Activated CD8-positive, alpha-beta T cell treated with anti-CD3 and anti-CD28 coated beads for 36 hours (primary cell): ENCODE results near the gene FSCN2. TPM values are rescaled to one million over a fixed set of nuclear protein-coding genes. Genes with fewer than 3 reads are reported as not detected.

Experiments used
- ATAC-seq: fragments of 200-7000 bp; cut with Tn5 transposase; one replicate; pipeline ENCODE4 v1.10.0; 2021; ENCODE audit warnings: mild to moderate bottlenecking, moderate library complexity
- CTCF ChIA-PET: fragments of 350-600 bp; sonication (Branson Sonifier 250); formaldehyde crosslinking; loops from one replicate; lab custom pipeline; 2021; ENCODE audit warnings: antibody characterized with exemption; lab: Charles Lee
- POLR2A ChIA-PET: fragments of 350-600 bp; sonication (Branson Sonifier 250); formaldehyde crosslinking; loops from one replicate; lab custom pipeline; 2021; ENCODE audit warnings: antibody characterized with exemption; lab: Charles Lee
- DNase-seq: peaks from one replicate; pipeline ENCODE4 v3.0.0-alpha.2; 2020
- H3K27ac Mint-ChIP-seq: one replicate; pipeline ENCODE4 v1.8.0; 2021; ENCODE audit warnings: mild to moderate bottlenecking, mixed read lengths
- H3K27me3 Mint-ChIP-seq: one replicate; pipeline ENCODE4 v1.8.0; 2021; ENCODE audit warnings: mixed read lengths
- H3K36me3 Mint-ChIP-seq: one replicate; pipeline ENCODE4 v1.8.0; 2021; ENCODE audit warnings: low read depth, mixed read lengths
- H3K4me1 Mint-ChIP-seq: one replicate; pipeline ENCODE4 v1.8.0; 2021; ENCODE audit warnings: low read depth, mixed read lengths
- H3K4me3 Mint-ChIP-seq: one replicate; pipeline ENCODE4 v1.8.0; 2021; ENCODE audit warnings: mild to moderate bottlenecking, moderate library complexity, mixed read lengths
- H3K9me3 Mint-ChIP-seq: one replicate; pipeline ENCODE4 v1.8.0; 2021; ENCODE audit warnings: mixed read lengths
- intact Hi-C: fragments of 100-400 bp; cut with micrococcal nuclease; formaldehyde crosslinking; loops from one replicate; pipeline ENCODE4 v1.10.0; 2022
- total RNA-seq, 2 experiments: library from RNA; stranded (reverse); gene quantifications; one replicate each; pipeline ENCODE4 v1.2.3, GENCODE V29; 2021
- TF ChIP-seq, protein P1 (sequence below): fragments of 200-600 bp; IDR thresholded peaks from one replicate; pipeline ENCODE4 v1.8.0; 2022; ENCODE audit warnings: antibody characterized with exemption, mild to moderate bottlenecking

FSCN2 gene
- total RNA-seq, 2 experiments from 2014 or later = 0.32 TPM; not detected in 1

DNA sequence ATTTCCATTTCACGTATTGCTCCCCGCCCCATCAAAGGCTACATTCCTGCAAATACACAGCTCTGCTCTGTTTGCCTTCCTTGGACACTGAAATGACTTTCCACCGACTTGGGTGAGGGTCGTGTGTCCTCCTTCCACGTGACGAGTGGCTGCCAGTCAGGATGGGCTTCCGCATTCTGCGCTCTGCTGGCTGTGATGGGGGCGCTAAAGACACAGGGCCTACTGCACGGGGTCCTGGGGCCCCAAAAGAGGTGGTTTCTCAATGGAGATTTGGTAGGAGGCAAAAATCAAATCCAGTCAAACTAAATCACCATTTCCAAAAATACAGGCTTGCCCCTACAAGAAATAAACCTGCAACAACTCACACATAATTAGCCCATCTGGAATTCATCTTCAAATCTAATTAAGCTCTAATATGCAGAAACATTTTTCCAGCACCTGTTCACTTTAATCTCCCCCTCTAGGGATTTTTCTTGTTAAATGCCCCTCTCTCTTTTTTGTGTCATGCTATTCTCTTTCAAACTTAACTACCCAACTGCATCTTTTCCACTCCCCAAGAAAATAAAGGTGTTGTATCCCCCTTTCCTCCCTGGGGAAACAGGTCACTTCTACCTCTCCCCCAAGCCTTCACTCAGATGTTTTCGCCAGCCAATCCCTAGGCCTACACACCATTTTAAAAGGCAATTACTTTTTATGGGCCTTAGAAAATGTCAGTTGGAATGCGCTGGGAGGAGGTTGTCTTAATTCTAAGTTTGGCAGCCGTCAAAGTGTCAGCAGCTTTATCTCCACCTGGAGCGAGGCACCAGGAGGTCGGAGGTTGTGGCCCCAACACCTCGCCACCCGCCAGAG is 45.8 kb downstream of the FSCN2 start:
- DNase-seq = no peak
- intact Hi-C loops = no loop called here
- ChIA-PET POLR2A (interaction anchor here (1.0 kb wide), 1 partner anchor 17 kb away, joined by 3 read pairs; no protein-coding TSS in a partner anchor), CTCF (interaction anchor here (1.0 to 2.4 kb wide), 2 partner anchors 23 to 27 kb away, joined by 3 to 7 read pairs; no protein-coding TSS in a partner anchor)
- H3K27ac Mint-ChIP-seq = no peak overlapping the region
- no peaks in the 10 kb centered on the region for H3K9me3 Mint-ChIP-seq
- no peak for ATAC-seq
- H3K4me1 Mint-ChIP-seq = peaks cover 8% of the 10 kb centered on the region
- H3K36me3 Mint-ChIP-seq = peaks cover 24% of the 10 kb centered on the region
- no peak overlapping the region for H3K4me3 Mint-ChIP-seq
- H3K27me3 Mint-ChIP-seq = no peaks in the 10 kb centered on the region
- TF ChIP-seq, protein P1, sequence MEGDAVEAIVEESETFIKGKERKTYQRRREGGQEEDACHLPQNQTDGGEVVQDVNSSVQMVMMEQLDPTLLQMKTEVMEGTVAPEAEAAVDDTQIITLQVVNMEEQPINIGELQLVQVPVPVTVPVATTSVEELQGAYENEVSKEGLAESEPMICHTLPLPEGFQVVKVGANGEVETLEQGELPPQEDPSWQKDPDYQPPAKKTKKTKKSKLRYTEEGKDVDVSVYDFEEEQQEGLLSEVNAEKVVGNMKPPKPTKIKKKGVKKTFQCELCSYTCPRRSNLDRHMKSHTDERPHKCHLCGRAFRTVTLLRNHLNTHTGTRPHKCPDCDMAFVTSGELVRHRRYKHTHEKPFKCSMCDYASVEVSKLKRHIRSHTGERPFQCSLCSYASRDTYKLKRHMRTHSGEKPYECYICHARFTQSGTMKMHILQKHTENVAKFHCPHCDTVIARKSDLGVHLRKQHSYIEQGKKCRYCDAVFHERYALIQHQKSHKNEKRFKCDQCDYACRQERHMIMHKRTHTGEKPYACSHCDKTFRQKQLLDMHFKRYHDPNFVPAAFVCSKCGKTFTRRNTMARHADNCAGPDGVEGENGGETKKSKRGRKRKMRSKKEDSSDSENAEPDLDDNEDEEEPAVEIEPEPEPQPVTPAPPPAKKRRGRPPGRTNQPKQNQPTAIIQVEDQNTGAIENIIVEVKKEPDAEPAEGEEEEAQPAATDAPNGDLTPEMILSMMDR = no peak

DNA sequence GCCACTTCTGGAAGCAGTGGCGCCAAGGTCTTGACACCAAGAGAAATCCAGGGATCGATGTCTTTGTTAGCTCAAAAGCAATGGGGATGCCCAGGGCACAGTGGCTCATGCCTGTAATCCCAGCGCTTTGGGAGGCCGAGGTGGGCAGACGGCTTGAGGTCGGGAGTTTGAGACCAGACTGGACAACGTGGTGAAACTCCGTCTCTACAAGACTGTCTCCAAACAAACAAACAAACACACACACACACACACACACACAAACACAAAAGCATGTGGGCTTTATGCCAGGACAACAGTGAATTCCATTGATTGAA is 46.4 kb downstream of the FSCN2 start:
- Mint-ChIP-seq H3K27me3 (no peaks in the 10 kb centered on the region), H3K9me3 (no peaks in the 10 kb centered on the region), H3K27ac (no peak overlapping the region), H3K36me3 (peaks cover 25% of the 10 kb centered on the region), H3K4me3 (no peak overlapping the region), H3K4me1 (peaks cover 13% of the 10 kb centered on the region)
- POLR2A ChIA-PET = interaction anchor here (1.0 kb wide), 1 partner anchor 18 kb away, joined by 3 read pairs; no protein-coding TSS in a partner anchor
- TF ChIP-seq, protein P1 = no peak
- ATAC-seq (no peak), DNase-seq (no peak)
- intact Hi-C loops = no loop called here
- CTCF ChIA-PET = interaction anchor here (0.7 to 2.4 kb wide), 2 partner anchors 26 to 61 kb away, joined by 3 to 7 read pairs; no protein-coding TSS in a partner anchor

DNA sequence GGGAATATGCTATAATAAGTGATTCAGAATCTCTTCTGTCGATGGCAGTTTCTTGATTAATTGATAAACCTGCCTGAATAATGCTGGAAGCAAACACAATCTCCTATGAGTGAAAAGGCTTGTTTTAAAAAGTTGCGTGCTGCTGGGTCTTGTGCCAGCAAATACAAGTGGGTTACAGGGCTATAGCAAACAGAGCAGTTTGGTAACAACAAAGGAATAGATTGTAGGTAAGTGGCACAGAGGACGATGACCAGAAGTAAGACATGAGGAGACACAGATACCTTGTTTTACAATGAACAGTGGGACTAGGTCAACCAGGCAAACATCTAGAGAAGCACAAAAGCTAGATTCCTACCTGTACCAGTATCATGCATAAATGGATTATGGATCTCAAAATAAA is 47.7 kb downstream of the FSCN2 start:
- Mint-ChIP-seq H3K4me3 (no peak overlapping the region), H3K27ac (no peak overlapping the region), H3K27me3 (no peaks in the 10 kb centered on the region), H3K9me3 (no peaks in the 10 kb centered on the region), H3K36me3 (peaks cover 31% of the 10 kb centered on the region), H3K4me1 (peaks cover 19% of the 10 kb centered on the region)
- ChIA-PET CTCF (interaction anchor here (2.4 kb wide), 1 partner anchor 25 kb away, joined by 7 read pairs; no protein-coding TSS in a partner anchor), POLR2A (no interaction called here)
- DNase-seq = no peak
- ATAC-seq = no peak
- intact Hi-C loops = no loop called here
- TF ChIP-seq, protein P1 = no peak

DNA sequence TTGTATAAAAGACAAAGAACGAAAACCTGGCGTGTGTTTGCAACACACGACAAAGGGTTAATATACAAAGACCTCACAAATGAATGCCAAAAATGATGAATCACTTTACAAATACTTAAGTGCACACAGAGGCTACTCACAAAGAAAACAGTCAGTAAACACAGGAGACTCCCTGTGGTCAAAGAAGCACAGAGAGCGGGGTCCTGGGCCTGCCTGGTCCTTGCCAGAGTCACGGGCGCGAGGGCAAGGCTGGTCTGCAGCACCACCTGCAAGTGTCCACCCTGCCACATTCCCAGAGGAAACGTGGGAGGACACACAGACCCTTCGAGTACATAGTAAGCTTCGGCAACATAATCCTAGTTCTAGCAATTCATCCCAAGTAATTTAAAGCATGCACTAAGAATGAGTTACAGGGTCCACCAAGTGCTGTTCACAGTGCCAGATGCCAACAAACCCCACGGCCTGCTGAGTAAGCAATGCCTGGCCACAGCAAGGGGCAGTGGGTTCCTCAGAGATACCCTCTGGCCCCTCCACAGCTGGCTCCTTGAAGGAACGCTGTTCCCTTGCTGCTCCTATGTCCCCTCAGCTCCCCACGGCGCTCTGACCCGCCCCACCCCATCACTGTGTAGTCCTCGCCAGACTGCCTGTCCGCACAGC is 48.6 kb downstream of the FSCN2 start:
- H3K9me3 Mint-ChIP-seq = no peaks in the 10 kb centered on the region
- H3K4me3 Mint-ChIP-seq = no peak overlapping the region
- H3K36me3 Mint-ChIP-seq = peaks cover 31% of the 10 kb centered on the region
- TF ChIP-seq, protein P1 = no peak
- POLR2A ChIA-PET = interaction anchor here (1.3 kb wide), 1 partner anchor 24 kb away, joined by 3 read pairs; no protein-coding TSS in a partner anchor
- no peak overlapping the region for H3K27ac Mint-ChIP-seq
- DNase-seq = no peak
- peaks cover 19% of the 10 kb centered on the region for H3K4me1 Mint-ChIP-seq
- ATAC-seq = no peak
- no peaks in the 10 kb centered on the region for H3K27me3 Mint-ChIP-seq
- intact Hi-C loops = no loop called here
- CTCF ChIA-PET = interaction anchor here (1.3 kb wide), 1 partner anchor 25 kb away, joined by 3 read pairs; no protein-coding TSS in a partner anchor
